Testis (tissue), 2 donors: ENCODE data around the gene PGC.

Experiments
- POLR2A ChIP-seq: fragments of 450-650 bp; IDR thresholded peaks from one replicate; pipeline ENCODE4 v1.6.1; 2017; ENCODE audit warnings: antibody characterized with exemption, mild to moderate bottlenecking, moderate library complexity
- TF ChIP-seq, protein P1 (sequence below), 3 experiments: fragments of 450-650 bp in 2 of 3; fragments of 200-600 bp in 1 of 3; sonication (generic) in 1 of 3; IDR thresholded peaks; one replicate each; pipeline ENCODE4 v1.5.1; 2016 to 2019; ENCODE audit warnings: antibody characterized with exemption in 3 of 3, mild to moderate bottlenecking in 2 of 3, moderate library complexity in 1 of 3

DNA sequence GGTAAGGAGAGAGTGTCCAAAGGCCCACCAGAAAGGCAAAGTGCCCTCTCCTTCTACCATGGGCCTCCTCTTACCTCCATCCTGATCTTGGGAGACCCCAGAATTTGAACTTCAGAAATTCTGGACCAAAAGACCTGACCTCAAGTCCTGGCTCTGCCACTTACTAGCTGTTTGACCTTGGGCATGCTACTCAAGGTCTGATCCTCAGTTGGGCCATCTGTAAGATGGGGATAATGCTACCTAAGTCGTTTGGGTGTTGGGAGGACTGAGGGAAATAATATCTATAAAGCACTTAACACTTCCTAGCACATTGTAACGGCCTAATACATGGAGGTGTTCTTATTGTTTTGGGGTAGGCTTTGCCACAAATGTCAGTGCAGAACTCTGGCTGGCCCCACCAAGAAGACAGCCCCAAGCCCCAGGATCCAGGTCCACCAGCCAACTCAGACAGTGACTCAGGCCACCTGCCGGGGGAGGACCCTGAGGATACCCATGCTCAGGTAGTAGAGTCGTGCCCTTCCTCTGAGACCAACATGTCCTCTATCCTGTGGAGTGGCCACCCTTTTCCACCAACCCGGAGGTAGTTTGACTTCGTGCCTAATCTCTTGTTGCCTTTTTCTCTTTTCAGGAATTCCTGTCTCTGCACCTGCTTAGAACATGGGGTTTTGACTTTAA, 36.0 kb upstream of the PGC start:
- TF ChIP-seq, protein P1, sequence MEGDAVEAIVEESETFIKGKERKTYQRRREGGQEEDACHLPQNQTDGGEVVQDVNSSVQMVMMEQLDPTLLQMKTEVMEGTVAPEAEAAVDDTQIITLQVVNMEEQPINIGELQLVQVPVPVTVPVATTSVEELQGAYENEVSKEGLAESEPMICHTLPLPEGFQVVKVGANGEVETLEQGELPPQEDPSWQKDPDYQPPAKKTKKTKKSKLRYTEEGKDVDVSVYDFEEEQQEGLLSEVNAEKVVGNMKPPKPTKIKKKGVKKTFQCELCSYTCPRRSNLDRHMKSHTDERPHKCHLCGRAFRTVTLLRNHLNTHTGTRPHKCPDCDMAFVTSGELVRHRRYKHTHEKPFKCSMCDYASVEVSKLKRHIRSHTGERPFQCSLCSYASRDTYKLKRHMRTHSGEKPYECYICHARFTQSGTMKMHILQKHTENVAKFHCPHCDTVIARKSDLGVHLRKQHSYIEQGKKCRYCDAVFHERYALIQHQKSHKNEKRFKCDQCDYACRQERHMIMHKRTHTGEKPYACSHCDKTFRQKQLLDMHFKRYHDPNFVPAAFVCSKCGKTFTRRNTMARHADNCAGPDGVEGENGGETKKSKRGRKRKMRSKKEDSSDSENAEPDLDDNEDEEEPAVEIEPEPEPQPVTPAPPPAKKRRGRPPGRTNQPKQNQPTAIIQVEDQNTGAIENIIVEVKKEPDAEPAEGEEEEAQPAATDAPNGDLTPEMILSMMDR (IDR thresholded peaks at IDR 0.05): no peak
- TF ChIP-seq POLR2A: no peak
